Adrenal gland (tissue), 12 donors: Measurements from ENCODE around the gene ERCC2. TPM values are rescaled to one million over a fixed set of nuclear protein-coding genes. Genes with fewer than 3 reads are reported as not detected.

Source experiments
- DNase-seq, 7 donors: peaks; one replicate each; pipeline ENCODE4 v3.0.0-alpha.2; 2019 to 2020
- H3K27ac ChIP-seq, 5 donors: fragments of 200-600 bp; sonication (generic) in 4 of 5; 1 replicate in 3 of 5; 2 replicates in 2 of 5; pipeline versions ENCODE4 v1.5.1 to v1.8.0; 2016 to 2020; ENCODE audit warnings: mild to moderate bottlenecking in 1 of 5
- H3K27me3 ChIP-seq: fragments of 200-600 bp; 2 replicates; pipeline ENCODE4 v1.8.0; 2021
- H3K36me3 ChIP-seq, 2 donors: fragments of 200-600 bp; replicated peaks in 1 of 2; 1 replicate in 1 of 2; 2 replicates in 1 of 2; pipeline versions ENCODE4 v1.5.1 to v1.8.0; 2018 to 2022
- H3K4me1 ChIP-seq, 2 donors: fragments of 200-600 bp; replicated peaks in 1 of 2; 1 replicate in 1 of 2; 2 replicates in 1 of 2; pipeline versions ENCODE4 v1.5.1 to v1.8.0; 2018 to 2021
- H3K4me3 ChIP-seq, 4 donors: fragments of 200-600 bp; sonication (generic) in 3 of 4; one replicate each; pipeline ENCODE4 v1.5.1; 2016 to 2018
- H3K9me3 ChIP-seq, 3 donors: fragments of 200-600 bp; sonication (generic) in 1 of 3; replicated peaks in 1 of 3; 1 replicate in 2 of 3; 2 replicates in 1 of 3; pipeline versions ENCODE4 v1.5.1 to v1.8.0; 2016 to 2021
- POLR2A ChIP-seq, 2 donors: fragments of 450-650 bp; IDR thresholded peaks; one replicate each; pipeline ENCODE4 v1.6.1; 2017; ENCODE audit warnings: antibody characterized with exemption in 2 of 2, mild to moderate bottlenecking in 2 of 2, moderate library complexity in 1 of 2
- WGBS, 4 donors: extraction: QIAGEN DNeasy Blood & Tissue Kit in 2 of 4; methylation state at CpG; one replicate each; pipeline versions ENCODE4 v1.1.5 to v1.1.7; 2013 to 2017; 5-methylcytosine and 5-hydroxymethylcytosine counted together
- intact Hi-C, 2 donors: fragments of 100-400 bp; cut with DNase I; formaldehyde crosslinking; loops; one replicate each; pipeline versions ENCODE4 v1.14.1 to v1.15.0; 2022 to 2023
- polyA plus RNA-seq, 3 donors: library from polyadenylated mRNA; stranded (reverse); fragments of 200-250 nt in 2 of 3; fragments of 350-450 nt in 1 of 3; fragmentation: Illumina TruSeq in 1 of 3; extraction: RNeasy Lipid Tissue Mini Kit (QIAGEN cat#74804) in 1 of 3; gene quantifications; one replicate each; pipeline ENCODE4 v1.2.3, GENCODE V29; 2013 to 2014
- total RNA-seq, 9 donors: library from RNA; depleted of rRNA in 4 of 9; stranded (reverse); fragments of >200 nt in 4 of 9; fragments of 120-200 nt in 1 of 9; fragmentation: NEBNext Ultra II Directional in 1 of 9; extraction: Animal tissue kit (Norgen Biotek cat#: 25700) in 1 of 9; gene quantifications; one replicate each; pipeline versions ENCODE4 v1.1.0 to v1.2.4, GENCODE V29; 2013 to 2023
- TF ChIP-seq, protein P1 (sequence below), 6 experiments: fragments of 450-650 bp in 4 of 6; fragments of 200-600 bp in 2 of 6; sonication (generic) in 1 of 6; IDR thresholded peaks; 1 replicate in 5 of 6; 2 replicates in 1 of 6; pipeline versions ENCODE4 v1.5.1 to v1.8.0; 2016 to 2021; ENCODE audit warnings: antibody characterized with exemption in 6 of 6, mild to moderate bottlenecking in 2 of 6, moderate library complexity in 1 of 6
- donor health status: healthy with polysubstance abuse.
- donor health status: Bipolar disorder and iron deficiency.
- donor health status: DM: yes; HTN: yes; CAD: no.
- donor health status: DM: no; HTN: no; CAD: no.
- donor health status: DM: no; HTN: no; CAD: no.
- donor health status: DM: yes; HTN: yes; CAD: no.

The ERCC2 gene
- total and polyA plus RNA-seq, 12 donors = 10.1 to 53.3 (median 26.9) TPM

DNA sequence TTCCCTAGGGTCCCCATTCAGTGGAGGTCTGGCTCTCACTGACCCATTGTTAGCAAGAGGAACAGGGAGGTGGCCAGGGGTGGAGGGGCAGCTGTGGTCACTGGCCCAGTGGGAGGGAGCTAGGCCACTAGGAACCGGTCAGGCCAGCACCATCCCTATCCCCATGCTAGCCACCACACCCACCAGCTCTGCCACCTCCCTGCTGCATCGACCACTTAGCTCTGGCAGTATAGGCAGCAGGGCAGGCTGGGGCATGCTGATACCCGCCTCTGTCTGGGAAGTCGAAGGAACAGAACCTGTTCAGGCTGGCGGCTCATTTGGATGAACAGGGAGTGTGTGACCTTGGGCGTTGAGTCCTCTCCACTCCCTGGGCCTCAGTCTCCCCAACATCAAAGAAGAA is 29.8 kb upstream of the ERCC2 start:
- 79 to 92% (median 85%) methylated on average over 4 to 6 of the region's 6 CpGs for WGBS, 4 donors
- intact Hi-C loops = no loop called here

DNA sequence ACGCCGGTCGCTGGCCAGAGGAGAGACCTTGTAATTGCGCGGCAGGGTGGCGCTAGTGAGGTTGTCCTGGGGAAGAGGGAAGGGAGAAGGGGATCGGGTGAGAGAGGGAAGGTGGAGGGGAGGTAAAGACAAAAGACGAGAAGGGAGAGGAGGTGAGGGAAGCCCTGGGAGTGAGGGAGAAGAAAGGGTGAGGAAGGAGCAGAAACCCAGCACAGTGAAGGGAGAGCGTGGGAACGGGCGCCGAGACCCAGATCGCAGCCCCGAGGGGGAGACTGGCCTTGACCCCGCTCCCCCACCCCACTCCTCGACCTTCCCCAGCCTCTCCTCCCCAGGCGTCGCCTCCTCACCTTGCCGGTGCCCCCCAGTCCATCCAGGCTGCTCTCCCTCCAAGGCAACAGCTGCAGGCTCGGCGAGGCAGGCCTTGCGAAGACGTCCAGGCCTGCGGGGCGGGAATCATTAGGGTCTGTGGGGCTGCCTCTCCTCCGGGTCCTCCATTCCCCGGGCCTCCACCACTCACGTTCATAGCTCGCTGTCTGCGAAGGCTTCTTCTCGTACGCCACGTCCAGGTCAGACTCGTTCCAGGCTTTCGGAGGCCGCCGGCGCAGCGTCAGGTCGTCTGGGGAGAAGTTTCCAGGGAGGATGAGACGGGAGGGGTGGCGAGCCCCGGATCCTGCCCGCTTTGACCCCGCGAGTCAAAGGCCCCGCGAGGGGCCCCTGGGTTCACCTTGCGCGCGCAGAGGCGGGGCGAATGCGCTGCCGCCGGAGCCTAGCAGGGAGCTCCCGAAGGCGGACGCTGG is 25.6 kb upstream of the ERCC2 start:
- no peak for DNase-seq
- Histone ChIP-seq H3K4me1 (peaks cover 3 to 12% of the 10 kb centered on the region in 2 donors), H3K9me3 (no peaks in the 10 kb centered on the region), H3K36me3 (no peaks in the 10 kb centered on the region), H3K4me3 (no peak overlapping the region), H3K27ac (no peak overlapping the region), H3K27me3 (no peaks in the 10 kb centered on the region)
- intact Hi-C loops = no loop called here
- no peak for TF ChIP-seq POLR2A (IDR thresholded peaks at IDR 0.05)
- TF ChIP-seq, protein P1, sequence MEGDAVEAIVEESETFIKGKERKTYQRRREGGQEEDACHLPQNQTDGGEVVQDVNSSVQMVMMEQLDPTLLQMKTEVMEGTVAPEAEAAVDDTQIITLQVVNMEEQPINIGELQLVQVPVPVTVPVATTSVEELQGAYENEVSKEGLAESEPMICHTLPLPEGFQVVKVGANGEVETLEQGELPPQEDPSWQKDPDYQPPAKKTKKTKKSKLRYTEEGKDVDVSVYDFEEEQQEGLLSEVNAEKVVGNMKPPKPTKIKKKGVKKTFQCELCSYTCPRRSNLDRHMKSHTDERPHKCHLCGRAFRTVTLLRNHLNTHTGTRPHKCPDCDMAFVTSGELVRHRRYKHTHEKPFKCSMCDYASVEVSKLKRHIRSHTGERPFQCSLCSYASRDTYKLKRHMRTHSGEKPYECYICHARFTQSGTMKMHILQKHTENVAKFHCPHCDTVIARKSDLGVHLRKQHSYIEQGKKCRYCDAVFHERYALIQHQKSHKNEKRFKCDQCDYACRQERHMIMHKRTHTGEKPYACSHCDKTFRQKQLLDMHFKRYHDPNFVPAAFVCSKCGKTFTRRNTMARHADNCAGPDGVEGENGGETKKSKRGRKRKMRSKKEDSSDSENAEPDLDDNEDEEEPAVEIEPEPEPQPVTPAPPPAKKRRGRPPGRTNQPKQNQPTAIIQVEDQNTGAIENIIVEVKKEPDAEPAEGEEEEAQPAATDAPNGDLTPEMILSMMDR (IDR thresholded peaks at IDR 0.05) = no peak
- WGBS, 4 donors = 63 to 82% (median 66%) methylated on average over 31 to 59 of the region's 59 CpGs

More for the DNA sequence above, 29.8 kb upstream of the ERCC2 start:
- Histone ChIP-seq H3K36me3 (no peaks in the 10 kb centered on the region), H3K27me3 (no peaks in the 10 kb centered on the region), H3K4me3 (no peak overlapping the region), H3K9me3 (no peaks in the 10 kb centered on the region), H3K4me1 (peaks cover 16 to 30% of the 10 kb centered on the region in 2 donors), H3K27ac (no peak overlapping the region)
- no peak for TF ChIP-seq POLR2A (IDR thresholded peaks at IDR 0.05)
- TF ChIP-seq, protein P1 (IDR thresholded peaks at IDR 0.05) = no peak
- DNase-seq = no peak

DNA sequence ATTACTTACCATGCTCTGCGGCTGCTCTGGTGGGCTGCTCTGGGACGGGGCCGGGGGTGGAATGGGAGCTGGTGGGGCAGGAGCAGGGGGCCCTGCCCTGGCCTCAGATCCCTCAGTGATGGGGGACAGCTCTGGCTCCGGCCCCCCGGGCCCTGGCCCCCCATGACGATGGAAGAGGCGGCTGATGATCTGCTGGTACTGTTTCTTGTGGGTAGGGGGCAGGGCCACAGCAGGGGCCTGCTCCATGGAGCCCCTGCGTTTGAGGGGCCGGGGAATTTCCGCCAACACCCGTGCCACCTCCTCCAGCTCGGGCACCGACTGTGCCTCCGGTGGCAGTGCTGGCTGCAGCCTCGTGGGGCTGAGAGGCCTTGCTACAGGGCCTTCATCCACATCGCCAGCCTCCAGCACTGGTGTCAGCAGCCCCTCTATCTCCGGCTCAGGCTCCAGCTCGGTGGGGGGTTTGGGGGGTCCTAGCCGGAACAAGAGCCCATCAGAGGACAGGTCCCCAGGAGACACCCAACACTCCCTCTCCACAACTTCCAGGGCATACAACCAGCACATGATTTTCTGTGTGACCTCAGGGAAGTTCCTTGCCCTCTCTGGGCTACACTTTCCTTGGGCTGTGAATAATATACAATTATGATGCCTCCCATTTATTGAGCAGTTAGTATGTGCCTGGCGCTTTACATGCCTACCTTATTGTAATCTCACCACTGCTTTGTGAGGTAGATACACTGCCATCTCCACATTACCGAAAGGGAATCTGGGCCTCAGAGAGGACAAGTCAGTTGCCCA is 21.7 kb upstream of the ERCC2 start:
- no peaks in the 10 kb centered on the region for H3K36me3 ChIP-seq
- H3K27ac ChIP-seq = no peak overlapping the region
- 90 to 95% (median 93%) methylated on average over 7 to 21 of the region's 21 CpGs for WGBS, 4 donors
- DNase-seq = no peak
- intact Hi-C loops = no loop called here
- TF ChIP-seq POLR2A (IDR thresholded peaks at IDR 0.05) = no peak
- TF ChIP-seq, protein P1 (IDR thresholded peaks at IDR 0.05) = no peak
- no peak overlapping the region for H3K4me3 ChIP-seq
- no peaks in the 10 kb centered on the region for H3K27me3 ChIP-seq
- H3K4me1 ChIP-seq = no peaks in the 10 kb centered on the region
- H3K9me3 ChIP-seq = no peaks in the 10 kb centered on the region

DNA sequence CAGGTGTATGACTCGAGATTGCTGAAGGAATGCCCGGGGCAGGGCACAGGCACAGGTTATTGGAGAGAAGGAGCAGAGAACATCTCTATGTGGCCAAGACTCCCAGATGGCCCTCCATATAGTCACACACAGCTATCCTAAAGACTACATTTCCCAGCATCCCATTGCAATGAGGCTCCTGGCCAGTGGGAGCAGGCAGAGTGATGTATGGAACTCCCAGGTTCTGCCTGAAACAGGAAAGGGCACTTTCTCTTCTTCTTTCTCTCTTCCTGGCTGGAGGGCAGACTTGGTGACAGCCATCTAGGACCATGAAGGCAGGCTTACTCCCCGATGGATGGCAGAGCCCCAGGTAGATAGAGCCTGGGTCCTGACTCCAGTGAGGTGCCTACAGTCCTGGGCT is 21.0 kb upstream of the ERCC2 start:
- H3K4me1 ChIP-seq = no peaks in the 10 kb centered on the region
- no peak for DNase-seq
- H3K27ac ChIP-seq = no peak overlapping the region
- H3K4me3 ChIP-seq = no peak overlapping the region
- H3K9me3 ChIP-seq = no peaks in the 10 kb centered on the region
- intact Hi-C loops = no loop called here
- no peaks in the 10 kb centered on the region for H3K36me3 ChIP-seq
- peaks cover 1% of the 10 kb centered on the region for H3K27me3 ChIP-seq
- 76 to 86% (median 81%) methylated on average over 3 of the region's 3 CpGs for WGBS, 4 donors
- TF ChIP-seq POLR2A (IDR thresholded peaks at IDR 0.05) = no peak
- TF ChIP-seq, protein P1 (IDR thresholded peaks at IDR 0.05) = no peak
